HCT116 (cell line): ENCODE results near the gene TNC. TPM values are rescaled to one million over a fixed set of nuclear protein-coding genes. Genes with fewer than 3 reads are reported as not detected.

Source experiments
- ATAC-seq: fragments of 200-7000 bp; cut with Tn5 transposase; 2 replicates; pipeline ENCODE4 v1.9.1; 2020; ENCODE audit warnings: mild to moderate bottlenecking, moderate library complexity
- BruUV-seq: library from RNA; stranded (reverse); fragments of 400-500 nt; replicated peaks from 2 replicates; lab custom pipeline; 2021; lab: Mats Ljungman, UMichigan
- CTCF ChIA-PET: fragments of 300-600 bp; sonication (Branson Sonifier 250); formaldehyde crosslinking; loops from one replicate; lab custom pipeline; 2021; ENCODE audit warnings: antibody characterized with exemption; lab: Charles Lee
- POLR2A ChIA-PET: fragments of 300-600, 350-600 bp; sonication (Branson Sonifier 250); formaldehyde crosslinking; loops from one replicate; lab custom pipeline; 2021; ENCODE audit warnings: antibody characterized with exemption; lab: Charles Lee
- RAD21 ChIA-PET, 2 experiments: fragments of 300-600 bp; sonication (Branson Sonifier 250); formaldehyde crosslinking; loops; one replicate each; lab custom pipeline; 2023; ENCODE audit warnings: low total read pairs in 2 of 2; ENCODE audit not compliant: uncharacterized antibody in 2 of 2, unreplicated experiment in 2 of 2, low non-redundant PET in 1 of 2; lab: Charles Lee
- DNase-seq: peaks from one replicate; pipeline ENCODE4 v3.0.0-alpha.2; 2010; ENCODE audit warnings: low read depth, low spot score
- H2AFZ ChIP-seq: fragments of 200-600 bp; shearing (Covaris generic), sonication (generic); 2 replicates; pipeline ENCODE4 v1.6.1; 2017; ENCODE audit warnings: low read depth, mixed run types, mixed read lengths, antibody characterized with exemption, low read length; ENCODE audit not compliant: poor library complexity, severe bottlenecking
- H3K27ac ChIP-seq: 2 replicates; pipeline ENCODE4 v1.5.1; 2012; ENCODE audit warnings: low read depth, low read length
- H3K27me3 ChIP-seq: fragments of 200-600 bp; sonication (generic); 2 replicates; pipeline ENCODE4 v1.6.1; 2016; ENCODE audit warnings: mixed run types, low read length, mixed read lengths; ENCODE audit not compliant: insufficient read depth
- H3K36me3 ChIP-seq, 2 experiments: fragments of 200-500 bp in 1 of 2; fragments of 200-600 bp in 1 of 2; sonication (Bioruptor generic) in 1 of 2; sonication (generic) in 1 of 2; 2 replicates each; pipeline versions ENCODE4 v1.5.1 to v1.6.1; 2014 to 2016; ENCODE audit warnings: low read length in 2 of 2, inconsistent platforms in 1 of 2, mixed read lengths in 1 of 2, mixed run types in 1 of 2; ENCODE audit not compliant: insufficient read depth in 2 of 2, control insufficient read depth in 1 of 2
- H3K4me1 ChIP-seq, 2 experiments: fragments of 200-600 bp in 1 of 2; sonication (generic) in 1 of 2; 2 replicates each; pipeline versions ENCODE4 v1.5.1 to v1.6.1; 2012 to 2017; ENCODE audit warnings: low read length in 2 of 2, inconsistent platforms in 1 of 2, mild to moderate bottlenecking in 1 of 2, mixed read lengths in 1 of 2, mixed run types in 1 of 2, moderate library complexity in 1 of 2; ENCODE audit not compliant: insufficient read depth in 2 of 2, control insufficient read depth in 1 of 2
- H3K4me2 ChIP-seq: fragments of 200-600 bp; sonication (generic); 2 replicates; pipeline ENCODE4 v1.6.1; 2017; ENCODE audit warnings: mixed run types, low read length, mixed read lengths
- H3K4me3 ChIP-seq, 2 experiments: fragments of 200-600 bp in 1 of 2; sonication (generic) in 1 of 2; replicated peaks in 1 of 2; 2 replicates each; pipeline ENCODE4 v1.5.1; 2011 to 2016; ENCODE audit warnings: low read length in 2 of 2, control low read depth in 1 of 2, low read depth in 1 of 2, mild to moderate bottlenecking in 1 of 2, mixed read lengths in 1 of 2, mixed run types in 1 of 2
- H3K79me2 ChIP-seq: fragments of 200-600 bp; sonication (generic); 2 replicates; pipeline ENCODE4 v1.6.1; 2017; ENCODE audit warnings: mild to moderate bottlenecking, mixed run types, low read length, moderate library complexity, mixed read lengths; ENCODE audit not compliant: insufficient read depth
- H3K9ac ChIP-seq: fragments of 200-600 bp; sonication (generic); 2 replicates; pipeline ENCODE4 v1.6.1; 2016; ENCODE audit warnings: low read length, mixed read lengths
- H3K9me2 ChIP-seq: fragments of 200-600 bp; sonication (generic), shearing (Covaris generic); 2 replicates; pipeline ENCODE4 v1.6.1; 2017; ENCODE audit warnings: mixed run types, mild to moderate bottlenecking, moderate library complexity; ENCODE audit not compliant: insufficient read depth
- H3K9me3 ChIP-seq, 2 experiments: fragments of 200-500 bp in 1 of 2; fragments of 200-600 bp in 1 of 2; sonication (Bioruptor generic) in 1 of 2; sonication (generic) in 1 of 2; 2 replicates each; pipeline ENCODE4 v1.6.1; 2014 to 2017; ENCODE audit warnings: low read length in 2 of 2, mixed read lengths in 2 of 2, inconsistent platforms in 1 of 2, low read depth in 1 of 2, mild to moderate bottlenecking in 1 of 2, mixed run types in 1 of 2, moderate library complexity in 1 of 2; ENCODE audit not compliant: control insufficient read depth in 1 of 2, insufficient read depth in 1 of 2
- H4K20me1 ChIP-seq: fragments of 200-600 bp; sonication (generic), shearing (Covaris generic); 2 replicates; pipeline ENCODE4 v1.6.1; 2017; ENCODE audit warnings: mixed run types, mild to moderate bottlenecking, moderate library complexity; ENCODE audit not compliant: insufficient read depth
- CEBPB ChIP-seq: IDR thresholded peaks from 2 replicates; pipeline ENCODE4 v1.6.1; 2012; ENCODE audit warnings: low read depth
- FOSL1 ChIP-seq: IDR thresholded peaks from 2 replicates; pipeline ENCODE4 v1.6.1; 2012; ENCODE audit warnings: low read depth
- JUND ChIP-seq: IDR thresholded peaks from 2 replicates; pipeline ENCODE4 v1.6.1; 2012
- POLR2A ChIP-seq: IDR thresholded peaks from 2 replicates; pipeline ENCODE4 v1.7.0; 2011; ENCODE audit warnings: borderline replicate concordance; ENCODE audit not compliant: insufficient read depth, insufficient read length; ENCODE audit errors: extremely low read depth
- RAD21 ChIP-seq: IDR thresholded peaks from 2 replicates; pipeline ENCODE4 v1.6.1; 2012; ENCODE audit warnings: low read depth, mild to moderate bottlenecking
- SP1 ChIP-seq: IDR thresholded peaks from 2 replicates; pipeline ENCODE4 v1.6.1; 2012; ENCODE audit warnings: low read depth
- SRF ChIP-seq: IDR thresholded peaks from 2 replicates; pipeline ENCODE4 v1.6.1; 2012; ENCODE audit warnings: low read depth
- YY1 ChIP-seq: IDR thresholded peaks from 2 replicates; pipeline ENCODE4 v1.6.1; 2011; ENCODE audit warnings: low read length, low read depth, moderate library complexity, mild to moderate bottlenecking; ENCODE audit not compliant: insufficient replicate concordance; ENCODE audit errors: extremely low read depth
- ZFX ChIP-seq: fragments of 450-650 bp; IDR thresholded peaks from 2 replicates; pipeline ENCODE4 v1.6.1; 2017
- intact Hi-C: fragments of 100-400 bp; cut with micrococcal nuclease; formaldehyde crosslinking; loops from 2 replicates; pipeline ENCODE4 v1.10.0; 2022
- total RNA-seq: library from RNA; stranded (reverse); gene quantifications from one replicate; pipeline ENCODE4 v1.2.1, GENCODE V29; 2021; ENCODE audit not compliant: unreplicated experiment
- TF ChIP-seq, protein P1 (sequence below): IDR thresholded peaks from 2 replicates; pipeline ENCODE4 v1.6.1; 2012; ENCODE audit warnings: low read depth
- TF ChIP-seq, protein P2 (sequence below): IDR thresholded peaks from 2 replicates; pipeline ENCODE4 v1.6.1; 2011; ENCODE audit warnings: mild to moderate bottlenecking, low read length, moderate library complexity; ENCODE audit not compliant: insufficient replicate concordance; ENCODE audit errors: extremely low read depth
- TF ChIP-seq, protein P3 (sequence below): IDR thresholded peaks from 2 replicates; pipeline ENCODE4 v1.6.1; 2012

The TNC gene
- total RNA-seq, 1 experiment from 2014 or later = 0.49 TPM

DNA sequence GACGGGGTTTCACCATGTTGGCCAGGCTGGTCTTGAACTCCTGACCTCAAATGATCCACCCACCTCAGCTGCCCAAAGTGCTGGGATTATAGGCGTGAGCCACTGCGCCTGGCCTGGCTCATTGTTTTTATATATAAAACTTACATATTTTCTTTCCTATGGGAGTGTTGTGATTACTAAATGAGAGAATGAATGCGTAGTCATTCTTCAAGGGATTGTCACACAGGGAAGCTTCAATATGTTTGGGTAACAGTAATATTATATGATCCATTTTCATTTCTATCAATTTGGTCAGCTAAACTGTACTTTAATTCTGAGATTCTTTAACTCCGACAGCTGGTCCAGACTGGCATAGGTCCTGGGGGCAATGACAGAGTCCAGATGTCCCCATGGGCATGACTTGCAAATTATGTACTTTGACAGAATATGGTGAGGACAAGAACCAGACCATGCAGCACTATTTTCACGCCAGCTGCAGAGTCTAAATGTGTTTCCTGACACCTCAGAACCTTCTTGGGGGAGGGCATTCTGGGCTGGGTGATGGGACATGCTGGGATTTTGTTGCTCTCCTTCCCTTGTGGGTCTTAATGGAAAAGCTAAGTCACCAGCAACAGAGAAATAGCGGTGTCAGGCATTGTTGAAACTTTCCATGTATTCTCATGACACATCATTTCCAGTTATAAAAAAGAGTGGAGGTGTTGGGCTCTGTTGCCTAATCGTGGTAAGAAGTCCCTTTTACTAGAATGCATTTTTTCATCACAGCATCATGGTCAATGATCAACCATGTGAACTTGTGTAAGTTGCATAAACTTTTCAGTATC lies 40.9 kb upstream of the TNC start:
- POLR2A ChIA-PET = no interaction called here

More for the DNA sequence above, 40.9 kb upstream of the TNC start:
- TF ChIP-seq POLR2A (no peak), FOSL1 (no peak), ZFX (no peak), CEBPB (peak; percentile 23; the same call in 1 of the 2 replicates), RAD21 (no peak), YY1 (no peak), JUND (0 out of 2 replicates have a peak, but pooled peaks have one; percentile 15), SRF (no peak), SP1 (no peak)
- TF ChIP-seq, protein P1, sequence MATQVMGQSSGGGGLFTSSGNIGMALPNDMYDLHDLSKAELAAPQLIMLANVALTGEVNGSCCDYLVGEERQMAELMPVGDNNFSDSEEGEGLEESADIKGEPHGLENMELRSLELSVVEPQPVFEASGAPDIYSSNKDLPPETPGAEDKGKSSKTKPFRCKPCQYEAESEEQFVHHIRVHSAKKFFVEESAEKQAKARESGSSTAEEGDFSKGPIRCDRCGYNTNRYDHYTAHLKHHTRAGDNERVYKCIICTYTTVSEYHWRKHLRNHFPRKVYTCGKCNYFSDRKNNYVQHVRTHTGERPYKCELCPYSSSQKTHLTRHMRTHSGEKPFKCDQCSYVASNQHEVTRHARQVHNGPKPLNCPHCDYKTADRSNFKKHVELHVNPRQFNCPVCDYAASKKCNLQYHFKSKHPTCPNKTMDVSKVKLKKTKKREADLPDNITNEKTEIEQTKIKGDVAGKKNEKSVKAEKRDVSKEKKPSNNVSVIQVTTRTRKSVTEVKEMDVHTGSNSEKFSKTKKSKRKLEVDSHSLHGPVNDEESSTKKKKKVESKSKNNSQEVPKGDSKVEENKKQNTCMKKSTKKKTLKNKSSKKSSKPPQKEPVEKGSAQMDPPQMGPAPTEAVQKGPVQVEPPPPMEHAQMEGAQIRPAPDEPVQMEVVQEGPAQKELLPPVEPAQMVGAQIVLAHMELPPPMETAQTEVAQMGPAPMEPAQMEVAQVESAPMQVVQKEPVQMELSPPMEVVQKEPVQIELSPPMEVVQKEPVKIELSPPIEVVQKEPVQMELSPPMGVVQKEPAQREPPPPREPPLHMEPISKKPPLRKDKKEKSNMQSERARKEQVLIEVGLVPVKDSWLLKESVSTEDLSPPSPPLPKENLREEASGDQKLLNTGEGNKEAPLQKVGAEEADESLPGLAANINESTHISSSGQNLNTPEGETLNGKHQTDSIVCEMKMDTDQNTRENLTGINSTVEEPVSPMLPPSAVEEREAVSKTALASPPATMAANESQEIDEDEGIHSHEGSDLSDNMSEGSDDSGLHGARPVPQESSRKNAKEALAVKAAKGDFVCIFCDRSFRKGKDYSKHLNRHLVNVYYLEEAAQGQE = no peak
- TF ChIP-seq, protein P2, sequence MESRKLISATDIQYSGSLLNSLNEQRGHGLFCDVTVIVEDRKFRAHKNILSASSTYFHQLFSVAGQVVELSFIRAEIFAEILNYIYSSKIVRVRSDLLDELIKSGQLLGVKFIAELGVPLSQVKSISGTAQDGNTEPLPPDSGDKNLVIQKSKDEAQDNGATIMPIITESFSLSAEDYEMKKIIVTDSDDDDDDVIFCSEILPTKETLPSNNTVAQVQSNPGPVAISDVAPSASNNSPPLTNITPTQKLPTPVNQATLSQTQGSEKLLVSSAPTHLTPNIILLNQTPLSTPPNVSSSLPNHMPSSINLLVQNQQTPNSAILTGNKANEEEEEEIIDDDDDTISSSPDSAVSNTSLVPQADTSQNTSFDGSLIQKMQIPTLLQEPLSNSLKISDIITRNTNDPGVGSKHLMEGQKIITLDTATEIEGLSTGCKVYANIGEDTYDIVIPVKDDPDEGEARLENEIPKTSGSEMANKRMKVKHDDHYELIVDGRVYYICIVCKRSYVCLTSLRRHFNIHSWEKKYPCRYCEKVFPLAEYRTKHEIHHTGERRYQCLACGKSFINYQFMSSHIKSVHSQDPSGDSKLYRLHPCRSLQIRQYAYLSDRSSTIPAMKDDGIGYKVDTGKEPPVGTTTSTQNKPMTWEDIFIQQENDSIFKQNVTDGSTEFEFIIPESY = no peak
- TF ChIP-seq, protein P3, sequence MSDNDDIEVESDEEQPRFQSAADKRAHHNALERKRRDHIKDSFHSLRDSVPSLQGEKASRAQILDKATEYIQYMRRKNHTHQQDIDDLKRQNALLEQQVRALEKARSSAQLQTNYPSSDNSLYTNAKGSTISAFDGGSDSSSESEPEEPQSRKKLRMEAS = no peak
- DNase-seq (no peak), ATAC-seq (no peak)
- H3K9ac ChIP-seq = no peak overlapping the region
- no peaks in the 10 kb centered on the region for H3K36me3 ChIP-seq
- no peak overlapping the region for H2AFZ ChIP-seq
- no peaks in the 10 kb centered on the region for H3K27me3 ChIP-seq
- no peak overlapping the region for H3K4me3 ChIP-seq
- no peak overlapping the region for H3K27ac ChIP-seq
- no peaks in the 10 kb centered on the region for H4K20me1 ChIP-seq
- BruUV-seq = no TSS peak
- no peaks in the 10 kb centered on the region for H3K9me2 ChIP-seq
- intact Hi-C loops = no loop called here
- H3K9me3 ChIP-seq = no peaks in the 10 kb centered on the region
- H3K4me1 ChIP-seq = peaks cover 20 to 39% of the 10 kb centered on the region in 2 experiments
- ChIA-PET RAD21 (no interaction called here), CTCF (interaction anchor here (1.3 kb wide), 1 partner anchor 10 kb away, joined by 3 read pairs; no protein-coding TSS in a partner anchor)
- no peak overlapping the region for H3K4me2 ChIP-seq
- H3K79me2 ChIP-seq = no peaks in the 10 kb centered on the region
